Breast epithelium (tissue), 3 donors: Measurements from ENCODE around the gene PACSIN3.

ENCODE experiments used
- POLR2AphosphoS5 ChIP-seq, 3 donors: sonication (generic); formaldehyde crosslinking; IDR thresholded peaks; one replicate each; pipeline ENCODE4 v1.6.1; 2017; ENCODE audit warnings: antibody characterized with exemption in 3 of 3
- TF ChIP-seq, protein P1 (sequence below), 3 donors: fragments of 450-650 bp; IDR thresholded peaks; one replicate each; pipeline ENCODE4 v1.5.1; 2016 to 2017; ENCODE audit warnings: antibody characterized with exemption in 3 of 3, mild to moderate bottlenecking in 3 of 3, moderate library complexity in 3 of 3

DNA sequence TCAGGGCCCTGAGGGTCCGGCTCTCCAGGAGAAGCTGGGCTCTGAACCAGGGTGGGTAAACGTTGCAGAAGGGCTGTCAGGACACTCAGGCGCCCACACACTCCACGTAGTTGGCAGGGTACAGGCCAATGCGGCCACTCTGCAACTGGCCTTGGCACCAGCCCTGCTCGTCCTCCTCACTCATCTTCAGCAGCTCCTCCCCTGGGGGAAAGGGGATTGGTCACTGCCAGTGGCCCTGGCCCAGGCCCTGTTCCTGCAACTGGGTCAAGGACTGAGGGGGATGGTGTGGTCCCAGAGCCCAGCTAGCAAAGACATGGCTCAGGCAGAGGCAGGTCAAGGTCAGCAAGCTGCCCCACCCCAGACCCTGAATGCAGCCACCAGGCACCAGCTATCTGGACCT lies 8.4 kb downstream of the PACSIN3 start:
- TF ChIP-seq, protein P1, sequence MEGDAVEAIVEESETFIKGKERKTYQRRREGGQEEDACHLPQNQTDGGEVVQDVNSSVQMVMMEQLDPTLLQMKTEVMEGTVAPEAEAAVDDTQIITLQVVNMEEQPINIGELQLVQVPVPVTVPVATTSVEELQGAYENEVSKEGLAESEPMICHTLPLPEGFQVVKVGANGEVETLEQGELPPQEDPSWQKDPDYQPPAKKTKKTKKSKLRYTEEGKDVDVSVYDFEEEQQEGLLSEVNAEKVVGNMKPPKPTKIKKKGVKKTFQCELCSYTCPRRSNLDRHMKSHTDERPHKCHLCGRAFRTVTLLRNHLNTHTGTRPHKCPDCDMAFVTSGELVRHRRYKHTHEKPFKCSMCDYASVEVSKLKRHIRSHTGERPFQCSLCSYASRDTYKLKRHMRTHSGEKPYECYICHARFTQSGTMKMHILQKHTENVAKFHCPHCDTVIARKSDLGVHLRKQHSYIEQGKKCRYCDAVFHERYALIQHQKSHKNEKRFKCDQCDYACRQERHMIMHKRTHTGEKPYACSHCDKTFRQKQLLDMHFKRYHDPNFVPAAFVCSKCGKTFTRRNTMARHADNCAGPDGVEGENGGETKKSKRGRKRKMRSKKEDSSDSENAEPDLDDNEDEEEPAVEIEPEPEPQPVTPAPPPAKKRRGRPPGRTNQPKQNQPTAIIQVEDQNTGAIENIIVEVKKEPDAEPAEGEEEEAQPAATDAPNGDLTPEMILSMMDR (IDR thresholded peaks at IDR 0.05): no peak
- TF ChIP-seq POLR2AphosphoS5 (IDR thresholded peaks at IDR 0.05): no peak
